Naive thymus-derived CD4-positive, alpha-beta T cell (primary cell): ENCODE results near the gene PHC3. TPM values are rescaled to one million over a fixed set of nuclear protein-coding genes. Genes with fewer than 3 reads are reported as not detected.

ENCODE experiments used
- ATAC-seq: fragments of 150-1000 bp; cut with Tn5 transposase; 2 replicates; pipeline ENCODE4 v1.10.0; 2021; ENCODE audit warnings: mild to moderate bottlenecking, moderate library complexity
- CTCF ChIA-PET: fragments of 350-600 bp; sonication (Branson Sonifier 250); formaldehyde crosslinking; loops from one replicate; lab custom pipeline; 2021; ENCODE audit warnings: antibody characterized with exemption; lab: Charles Lee
- POLR2A ChIA-PET: fragments of 350-600 bp; sonication (Branson Sonifier 250); formaldehyde crosslinking; loops from one replicate; lab custom pipeline; 2021; ENCODE audit warnings: antibody characterized with exemption, inconsistent platforms; lab: Charles Lee
- DNase-seq, 9 donors: peaks; one replicate each; pipeline versions ENCODE4 v3.0.0 to v3.0.0-alpha.2; 2020 to 2022; ENCODE audit warnings: mixed read lengths in 1 of 9
- H3K27ac ChIP-seq: one replicate; pipeline ENCODE4 v1.7.0; 2013; ENCODE audit warnings: mild to moderate bottlenecking, low read depth, low read length, moderate library complexity
- H3K27me3 ChIP-seq, 2 donors: one replicate each; pipeline ENCODE4 v1.7.0; 2013; ENCODE audit warnings: low read length in 2 of 2, mild to moderate bottlenecking in 2 of 2, moderate library complexity in 2 of 2; ENCODE audit not compliant: control insufficient read depth in 2 of 2, insufficient read depth in 2 of 2
- H3K36me3 ChIP-seq, 3 experiments: 1 replicate in 2 of 3; 2 replicates in 1 of 3; pipeline ENCODE4 v1.7.0; 2013; ENCODE audit warnings: low read length in 3 of 3, mild to moderate bottlenecking in 3 of 3, moderate library complexity in 1 of 3; ENCODE audit not compliant: insufficient read depth in 3 of 3, control insufficient read depth in 2 of 3
- H3K4me1 ChIP-seq, 2 donors: one replicate each; pipeline ENCODE4 v1.7.0; 2013; ENCODE audit warnings: low read length in 2 of 2, mild to moderate bottlenecking in 2 of 2, moderate library complexity in 1 of 2; ENCODE audit not compliant: control insufficient read depth in 2 of 2, insufficient read depth in 2 of 2
- H3K4me3 ChIP-seq: 2 replicates; pipeline ENCODE4 v1.7.0; 2013; ENCODE audit warnings: mild to moderate bottlenecking, low read length
- H3K9me3 ChIP-seq, 3 experiments: 1 replicate in 2 of 3; 2 replicates in 1 of 3; pipeline ENCODE4 v1.7.0; 2013; ENCODE audit warnings: low read length in 3 of 3; ENCODE audit not compliant: control insufficient read depth in 2 of 3
- H3K27ac Mint-ChIP-seq, 9 donors: one replicate each; pipeline ENCODE4 v1.8.0; 2020 to 2022; ENCODE audit warnings: mixed read lengths in 9 of 9, mild to moderate bottlenecking in 8 of 9, moderate library complexity in 5 of 9, inconsistent platforms in 2 of 9
- H3K27me3 Mint-ChIP-seq, 5 donors: one replicate each; pipeline ENCODE4 v1.8.0; 2021 to 2022; ENCODE audit warnings: mixed read lengths in 5 of 5, mild to moderate bottlenecking in 1 of 5
- H3K36me3 Mint-ChIP-seq, 5 donors: one replicate each; pipeline ENCODE4 v1.8.0; 2020 to 2022; ENCODE audit warnings: mixed read lengths in 5 of 5, mild to moderate bottlenecking in 3 of 5, inconsistent platforms in 1 of 5
- H3K4me1 Mint-ChIP-seq, 7 donors: one replicate each; pipeline ENCODE4 v1.8.0; 2020 to 2022; ENCODE audit warnings: mixed read lengths in 7 of 7, mild to moderate bottlenecking in 3 of 7, inconsistent platforms in 1 of 7
- H3K4me3 Mint-ChIP-seq, 10 donors: one replicate each; pipeline ENCODE4 v1.8.0; 2020 to 2022; ENCODE audit warnings: mild to moderate bottlenecking in 10 of 10, mixed read lengths in 10 of 10, moderate library complexity in 6 of 10, inconsistent platforms in 2 of 10
- H3K9me3 Mint-ChIP-seq, 11 donors: one replicate each; pipeline ENCODE4 v1.8.0; 2020 to 2022; ENCODE audit warnings: mixed read lengths in 11 of 11, mild to moderate bottlenecking in 4 of 11, inconsistent platforms in 1 of 11, moderate library complexity in 1 of 11
- intact Hi-C, 2 donors: fragments of 100-400 bp; cut with micrococcal nuclease; formaldehyde crosslinking; loops; one replicate each; pipeline ENCODE4 v1.15.1; 2023
- polyA plus RNA-seq, 2 donors: library from polyadenylated mRNA; unstranded; fragments of 300-500 nt; fragmentation: Illumina TruSeq; gene quantifications; one replicate each; pipeline ENCODE4 v1.2.3, GENCODE V29; 2021
- total RNA-seq, 6 experiments: library from RNA in 5 of 6; stranded (reverse) in 5 of 6; gene quantifications; 1 replicate in 5 of 6; 2 replicates in 1 of 6; pipeline ENCODE4 v1.2.3 and lab custom pipeline; 2021 to 2026

PHC3 gene
- total and polyA plus RNA-seq, 7 experiments from 2014 or later = 46.3 to 215 (median 130) TPM

- H3K27me3 Mint-ChIP-seq = no peaks in the 10 kb centered on the region
- intact Hi-C loops = loop anchor here in 1 of 2 donors (2.0 kb wide), 1 partner anchor 14 kb away; no protein-coding TSS in a partner anchor
- Histone ChIP-seq H3K4me3 (no peak overlapping the region), H3K36me3 (peaks cover 0 to 19% (median 13%) of the 10 kb centered on the region in 3 experiments), H3K27me3 (no peaks in the 10 kb centered on the region), H3K27ac (no peak overlapping the region), H3K9me3 (no peaks in the 10 kb centered on the region), H3K4me1 (no peaks in the 10 kb centered on the region)
- H3K9me3 Mint-ChIP-seq = no peaks in the 10 kb centered on the region
- POLR2A ChIA-PET = interaction anchor here (1.1 to 1.3 kb wide), 2 partner anchors 11 to 32 kb away, joined by 3 read pairs; no protein-coding TSS in a partner anchor
- H3K4me1 Mint-ChIP-seq = peaks cover 10 to 62% (median 50%) of the 10 kb centered on the region in 7 donors
- CTCF ChIA-PET = interaction anchor here (0.8 kb wide), 1 partner anchor 337 kb away, joined by 3 read pairs; no protein-coding TSS in a partner anchor
- no peak overlapping the region for H3K4me3 Mint-ChIP-seq
- no peak for ATAC-seq
- H3K27ac Mint-ChIP-seq = no peak overlapping the region
- no peak for DNase-seq
- peaks cover 0 to 25% (median 13%) of the 10 kb centered on the region in 5 donors for H3K36me3 Mint-ChIP-seq
Observed at GRCh38 chr3:170142373-170142772, 39.2 kb downstream of the PHC3 start.

GRCh38 chr3:170137986-170138385 is 43.5 kb downstream of the PHC3 start:
- ATAC-seq = no peak
- Histone ChIP-seq H3K27ac (no peak overlapping the region), H3K4me3 (no peak overlapping the region), H3K27me3 (no peaks in the 10 kb centered on the region), H3K4me1 (no peaks in the 10 kb centered on the region), H3K9me3 (peaks cover 0 to 3% (median 0%) of the 10 kb centered on the region in 3 experiments), H3K36me3 (peaks cover 0 to 29% (median 11%) of the 10 kb centered on the region in 3 experiments)
- intact Hi-C loops = no loop called here
- Mint-ChIP-seq H3K9me3 (peaks cover 0 to 6% (median 0%) of the 10 kb centered on the region in 11 donors), H3K4me3 (no peak overlapping the region), H3K27me3 (no peaks in the 10 kb centered on the region), H3K27ac (no peak overlapping the region), H3K36me3 (peaks cover 16 to 45% (median 38%) of the 10 kb centered on the region in 5 donors), H3K4me1 (peaks cover 4 to 68% (median 55%) of the 10 kb centered on the region in 7 donors)
- CTCF ChIA-PET = interaction anchor here (1.5 kb wide), 1 partner anchor 12 kb away, joined by 3 read pairs; no protein-coding TSS in a partner anchor
- DNase-seq = no peak
- POLR2A ChIA-PET = interaction anchor here (0.6 to 1.0 kb wide), 2 partner anchors 11 to 26 kb away, joined by 3 read pairs; no protein-coding TSS in a partner anchor

- Histone ChIP-seq H3K27me3 (no peaks in the 10 kb centered on the region), H3K9me3 (peaks cover 0 to 8% (median 0%) of the 10 kb centered on the region in 3 experiments), H3K4me1 (peaks cover 0 to 9% of the 10 kb centered on the region in 2 donors), H3K4me3 (no peak overlapping the region), H3K36me3 (peaks cover 0 to 53% (median 18%) of the 10 kb centered on the region in 3 experiments), H3K27ac (no peak overlapping the region)
- H3K27me3 Mint-ChIP-seq = no peaks in the 10 kb centered on the region
- peak overlapping the region in 1 of 9 donors; percentile 47 for H3K27ac Mint-ChIP-seq
- peaks cover 24 to 65% (median 55%) of the 10 kb centered on the region in 5 donors for H3K36me3 Mint-ChIP-seq
- peak; percentile 42 for ATAC-seq
- peaks cover 19 to 77% (median 51%) of the 10 kb centered on the region in 7 donors for H3K4me1 Mint-ChIP-seq
- peaks cover 0 to 10% (median 2%) of the 10 kb centered on the region in 11 donors for H3K9me3 Mint-ChIP-seq
- DNase-seq = peak in 2 of 9 donors; percentile 4 to 22
- ChIA-PET POLR2A (interaction anchor here (0.6 to 1.7 kb wide), 2 partner anchors 22 to 46 kb away, joined by 3 to 7 read pairs; no protein-coding TSS in a partner anchor), CTCF (no interaction called here)
- intact Hi-C loops = no loop called here
- H3K4me3 Mint-ChIP-seq = no peak overlapping the region
Observed at GRCh38 chr3:170132335-170132734, 49.2 kb downstream of the PHC3 start.

- DNase-seq (no peak), ATAC-seq (no peak)
- intact Hi-C loops = no loop called here
- Mint-ChIP-seq H3K27ac (peak overlapping the region in 2 of 9 donors; percentile 17 to 38), H3K9me3 (peaks cover 0 to 10% (median 2%) of the 10 kb centered on the region in 11 donors), H3K36me3 (peaks cover 22 to 56% (median 45%) of the 10 kb centered on the region in 5 donors), H3K4me1 (peaks cover 13 to 74% (median 49%) of the 10 kb centered on the region in 7 donors), H3K4me3 (no peak overlapping the region), H3K27me3 (no peaks in the 10 kb centered on the region)
- H3K27me3 ChIP-seq = no peaks in the 10 kb centered on the region
- peaks cover 0 to 9% of the 10 kb centered on the region in 2 donors for H3K4me1 ChIP-seq
- ChIA-PET POLR2A (no interaction called here), CTCF (interaction anchor here (0.6 kb wide), 1 partner anchor 14 kb away, joined by 3 read pairs; no protein-coding TSS in a partner anchor)
- H3K36me3 ChIP-seq = peaks cover 0 to 46% (median 16%) of the 10 kb centered on the region in 3 experiments
- no peak overlapping the region for H3K27ac ChIP-seq
- peaks cover 0 to 8% (median 0%) of the 10 kb centered on the region in 3 experiments for H3K9me3 ChIP-seq
- H3K4me3 ChIP-seq = no peak overlapping the region
Observed at GRCh38 chr3:170130532-170130931, 51.0 kb downstream of the PHC3 start.

GRCh38 chr3:170128977-170129431 is 52.5 kb downstream of the PHC3 start:
- Mint-ChIP-seq H3K4me3 (peak overlapping the region; percentile 53 to 89 (median 75)), H3K9me3 (peaks cover 0 to 10% (median 2%) of the 10 kb centered on the region in 11 donors), H3K27ac (peak overlapping the region; percentile 50 to 88 (median 73)), H3K36me3 (peaks cover 14 to 50% (median 35%) of the 10 kb centered on the region in 5 donors), H3K27me3 (no peaks in the 10 kb centered on the region), H3K4me1 (peaks cover 13 to 71% (median 42%) of the 10 kb centered on the region in 7 donors)
- H3K9me3 ChIP-seq = peaks cover 0 to 8% (median 0%) of the 10 kb centered on the region in 3 experiments
- POLR2A ChIA-PET = interaction anchor here (0.6 to 1.5 kb wide), 3 partner anchors 46 to 362 kb away, joined by 3 to 8 read pairs (median 6); no protein-coding TSS in a partner anchor
- CTCF ChIA-PET = interaction anchor here (1.3 kb wide), 1 partner anchor 42 kb away, joined by 5 read pairs; no protein-coding TSS in a partner anchor
- H3K4me3 ChIP-seq = no peak overlapping the region
- peaks cover 0 to 9% of the 10 kb centered on the region in 2 donors for H3K4me1 ChIP-seq
- H3K27me3 ChIP-seq = no peaks in the 10 kb centered on the region
- ATAC-seq (peak; percentile 52), DNase-seq (no peak)
- intact Hi-C loops = loop anchor here (2.0 to 5.0 kb wide), 3 partner anchors 14 to 48 kb away; no protein-coding TSS in a partner anchor
- peaks cover 0 to 41% (median 12%) of the 10 kb centered on the region in 3 experiments for H3K36me3 ChIP-seq
- peak overlapping the region; percentile 40 for H3K27ac ChIP-seq

- Histone ChIP-seq H3K36me3 (peaks cover 0 to 35% (median 12%) of the 10 kb centered on the region in 3 experiments), H3K27ac (peak overlapping the region; percentile 39), H3K9me3 (peaks cover 0 to 8% (median 0%) of the 10 kb centered on the region in 3 experiments), H3K4me1 (peaks cover 0 to 9% of the 10 kb centered on the region in 2 donors), H3K4me3 (no peak overlapping the region), H3K27me3 (no peaks in the 10 kb centered on the region)
- H3K4me1 Mint-ChIP-seq = peaks cover 13 to 67% (median 42%) of the 10 kb centered on the region in 7 donors
- H3K36me3 Mint-ChIP-seq = peaks cover 11 to 45% (median 30%) of the 10 kb centered on the region in 5 donors
- intact Hi-C loops = loop anchor here (2.0 to 5.0 kb wide), 3 partner anchors 14 to 49 kb away; no protein-coding TSS in a partner anchor
- H3K27me3 Mint-ChIP-seq = no peaks in the 10 kb centered on the region
- peaks cover 0 to 7% (median 1%) of the 10 kb centered on the region in 11 donors for H3K9me3 Mint-ChIP-seq
- DNase-seq (peak in 7 of 9 donors; percentile 9 to 37 (median 16)), ATAC-seq (peak; percentile 64)
- H3K27ac Mint-ChIP-seq = peak overlapping the region; percentile 50 to 88 (median 73)
- CTCF ChIA-PET = interaction anchor here (1.3 kb wide), 1 partner anchor 43 kb away, joined by 5 read pairs; no protein-coding TSS in a partner anchor
- POLR2A ChIA-PET = interaction anchor here (0.6 to 1.5 kb wide), 3 partner anchors 46 to 362 kb away, joined by 3 to 8 read pairs (median 6); no protein-coding TSS in a partner anchor
- H3K4me3 Mint-ChIP-seq = peak overlapping the region; percentile 53 to 89 (median 75)
Observed at GRCh38 chr3:170128259-170128976, 53.1 kb downstream of the PHC3 start.
